Activated T-cell treated with anti-CD3 and anti-CD28 coated beads, Interleukin-2, amount 50 U/mL, for 48 hours (primary cell): ENCODE measurements around the gene ACRBP.

Source experiments
- DNase-seq, 2 experiments: peaks; one replicate each; pipeline ENCODE4 v3.0.0-alpha.2; 2020

ACRBP gene

DNA sequence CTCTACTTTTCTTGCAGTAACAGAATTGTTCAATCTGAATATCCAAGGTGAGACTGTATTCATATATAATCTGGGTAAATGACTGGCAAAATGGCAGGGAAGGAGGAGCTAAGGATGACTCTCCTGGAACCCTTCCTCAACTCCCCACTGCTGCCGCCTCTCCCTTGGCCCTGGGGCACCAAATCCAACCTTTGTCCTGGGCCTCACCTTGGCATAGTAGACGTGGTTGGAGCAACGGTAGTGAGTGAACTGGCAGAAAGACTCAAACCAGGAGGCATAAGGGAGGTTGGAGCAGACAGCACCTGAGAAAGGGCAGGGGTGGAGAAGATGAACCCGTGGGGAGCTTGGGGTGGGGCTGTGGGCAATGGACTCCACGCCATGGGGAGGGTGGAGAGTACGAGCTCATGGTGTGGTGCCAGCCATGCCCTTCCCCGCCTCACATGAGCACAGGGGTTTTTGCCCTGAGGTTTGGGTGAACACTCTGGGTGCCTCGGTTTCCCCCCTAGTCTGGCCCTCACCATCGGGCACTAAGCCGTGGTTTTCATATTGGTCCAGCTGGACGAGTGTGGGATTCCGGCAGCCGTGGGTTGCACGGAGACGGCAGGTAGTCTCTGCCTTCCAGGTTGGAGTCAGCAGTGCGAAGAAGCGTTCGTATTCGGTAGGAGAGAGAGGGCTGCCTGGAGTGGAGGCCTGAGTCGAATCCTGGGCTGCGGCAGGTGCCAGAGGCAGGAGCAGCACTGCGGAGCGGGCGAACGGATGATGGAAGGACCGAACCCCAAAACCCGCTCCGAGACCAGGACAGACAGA is 753 bp downstream of the ACRBP start:
- no peak for DNase-seq

DNA sequence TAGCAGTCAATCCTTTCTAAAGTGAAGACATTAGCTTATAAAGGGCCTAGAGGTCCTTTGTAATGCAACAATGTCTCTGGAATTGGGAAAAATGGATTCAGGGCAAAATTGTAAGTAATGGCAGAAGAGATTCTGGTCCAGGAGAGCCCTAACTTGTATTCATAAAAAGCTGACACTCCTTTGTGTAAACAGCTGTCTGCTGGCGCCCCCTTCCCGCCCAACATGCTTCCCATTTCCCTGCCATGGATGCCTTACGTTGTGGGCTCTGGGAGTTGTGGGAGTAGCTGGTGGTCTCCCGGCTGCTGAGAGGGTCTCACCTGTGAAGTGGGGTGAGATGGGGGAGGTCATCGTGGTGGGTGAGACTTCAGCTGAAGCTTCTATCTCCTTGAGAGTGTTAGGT is 2.3 kb downstream of the ACRBP start:
- no peak for DNase-seq

DNA sequence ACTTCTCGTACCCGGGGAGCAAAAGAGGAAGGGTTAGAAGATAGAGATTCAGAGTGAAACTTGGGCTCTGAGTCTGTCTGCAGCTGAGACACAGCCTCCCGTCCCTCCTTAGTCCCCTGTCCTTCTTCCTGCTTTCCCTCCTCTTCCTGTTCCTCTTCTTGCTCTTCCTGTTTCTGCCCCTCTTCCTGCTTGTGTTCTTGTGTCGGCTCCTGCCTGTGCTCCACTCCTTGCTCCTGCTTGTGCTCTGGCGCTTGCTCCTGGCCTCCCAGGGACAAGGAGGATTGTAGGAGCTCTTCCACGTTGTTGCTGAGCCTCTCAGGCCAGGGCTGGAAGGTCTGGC is 3.0 kb downstream of the ACRBP start:
- DNase-seq = no peak

DNA sequence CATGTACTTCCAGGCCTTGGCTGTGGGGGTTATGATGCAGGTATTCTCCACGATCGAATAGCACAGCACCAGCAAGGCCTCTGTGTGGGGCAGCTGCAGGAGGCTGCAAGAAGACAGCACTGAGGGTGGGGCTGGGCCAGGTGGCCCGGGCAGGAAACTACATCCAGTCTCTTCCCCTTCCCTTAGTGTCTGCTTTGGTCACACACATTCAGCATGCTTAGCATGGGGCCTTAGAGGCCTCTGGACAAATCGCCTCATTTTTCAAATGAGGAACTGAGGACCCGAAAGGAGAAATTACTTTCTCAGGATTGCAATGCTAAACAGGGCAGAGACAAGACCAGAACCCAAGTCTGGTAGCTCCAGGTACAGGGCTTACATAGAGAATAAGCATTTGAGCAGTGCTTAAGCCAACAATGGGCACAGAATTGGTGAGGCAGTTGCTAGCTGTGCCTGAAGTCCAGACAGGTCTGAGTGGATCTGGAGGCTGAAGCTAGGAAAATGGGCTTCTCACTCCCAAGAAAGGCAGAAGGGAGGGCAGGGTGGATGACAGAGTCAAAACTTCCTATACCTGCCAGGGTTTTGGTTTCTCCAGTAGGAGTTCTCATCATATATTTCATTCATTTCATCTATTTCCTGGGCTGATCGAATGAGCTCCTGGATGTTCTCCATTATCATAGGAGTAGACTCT is 3.5 kb downstream of the ACRBP start:
- DNase-seq = no peak

DNA sequence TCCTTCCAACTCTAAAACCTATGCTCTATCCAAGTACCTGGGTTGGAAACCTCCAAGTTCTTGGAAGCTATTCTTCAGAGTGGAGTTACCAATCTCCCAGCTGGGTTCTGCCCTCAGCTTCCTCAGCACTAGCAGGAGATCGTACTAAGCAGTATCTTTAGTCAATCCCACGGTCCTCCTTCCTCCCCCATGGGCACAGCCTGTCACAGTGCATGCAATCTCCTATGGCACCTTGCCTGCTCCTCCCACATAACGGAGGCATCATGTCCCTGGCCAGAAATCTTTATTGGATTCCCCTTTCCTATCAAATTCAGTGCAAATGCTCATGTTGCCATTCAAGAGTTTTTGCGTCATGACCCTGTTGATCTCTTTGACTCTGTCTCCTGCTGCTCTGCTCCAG is 6.1 kb downstream of the ACRBP start:
- no peak for DNase-seq

DNA sequence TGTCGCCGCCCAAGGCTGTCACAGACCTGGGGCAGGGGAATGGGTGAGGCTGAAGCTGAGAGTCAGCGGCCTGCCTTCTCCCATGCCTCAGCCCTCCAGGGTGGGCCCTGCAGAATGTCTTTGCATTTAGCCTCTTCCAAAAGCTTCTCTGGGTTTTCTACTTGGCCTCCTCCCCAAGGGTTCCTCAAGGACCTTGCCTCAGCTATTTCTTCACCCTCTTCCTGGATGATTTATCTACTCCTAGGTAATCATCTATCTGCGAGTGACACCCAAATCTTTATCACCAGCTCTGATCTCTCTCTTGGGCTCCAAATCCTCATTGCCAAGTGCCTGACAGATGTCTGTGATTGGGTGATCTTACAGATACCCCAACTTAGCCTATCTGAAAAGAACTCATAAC is 6.7 kb downstream of the ACRBP start:
- DNase-seq = no peak

DNA sequence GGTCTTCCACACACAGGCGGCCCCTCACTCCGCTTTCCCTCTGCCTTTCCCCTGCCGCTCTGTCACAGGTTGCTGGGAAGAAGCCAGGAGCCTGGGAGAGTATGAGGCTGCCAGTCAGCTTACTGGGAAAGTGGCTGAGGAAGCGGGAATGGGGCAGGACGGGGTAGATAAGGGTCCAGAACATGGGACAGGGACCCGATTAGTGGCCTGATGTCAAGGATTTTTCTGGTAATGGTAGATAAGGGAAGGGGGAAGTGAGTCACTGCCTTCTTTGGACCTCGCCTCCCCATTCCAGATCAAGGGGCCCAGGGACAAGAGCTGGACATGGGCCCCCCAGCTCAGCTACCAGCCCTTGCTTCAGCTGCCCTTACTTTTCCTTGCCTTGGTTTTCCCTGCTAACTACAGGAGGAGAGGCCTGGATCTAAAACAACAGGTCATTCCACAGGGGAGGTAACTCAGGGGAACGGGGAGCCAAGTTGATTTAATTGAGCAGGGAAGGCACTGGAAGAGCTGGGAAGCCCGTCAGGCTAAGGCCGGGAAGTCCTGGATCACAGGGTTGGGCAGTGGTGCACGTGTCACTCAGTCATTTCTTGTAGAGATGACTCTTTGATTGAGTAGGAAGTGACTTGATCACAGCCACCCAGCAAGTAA is 8.0 kb downstream of the ACRBP start:
- DNase-seq = no peak

DNA sequence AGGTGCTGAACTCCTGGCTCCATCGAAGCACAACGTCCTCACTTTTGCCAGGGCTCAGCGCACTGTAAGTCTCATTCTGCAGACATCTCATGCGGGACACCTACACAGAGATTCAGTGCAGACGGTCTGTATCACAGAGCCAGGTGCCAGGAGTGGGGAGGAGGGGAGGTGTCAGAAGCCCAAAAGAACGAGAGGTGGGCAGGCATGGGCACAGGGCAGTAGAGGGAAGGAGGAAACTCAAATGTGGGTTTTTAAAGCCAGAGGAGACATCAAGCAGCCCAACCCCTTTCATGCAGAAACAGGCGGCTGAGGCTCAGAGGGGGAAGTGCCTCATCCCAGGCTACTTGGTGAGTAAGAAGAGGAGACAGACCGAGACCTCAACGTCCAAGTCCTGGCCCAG is 8.9 kb downstream of the ACRBP start:
- DNase-seq = no peak

DNA sequence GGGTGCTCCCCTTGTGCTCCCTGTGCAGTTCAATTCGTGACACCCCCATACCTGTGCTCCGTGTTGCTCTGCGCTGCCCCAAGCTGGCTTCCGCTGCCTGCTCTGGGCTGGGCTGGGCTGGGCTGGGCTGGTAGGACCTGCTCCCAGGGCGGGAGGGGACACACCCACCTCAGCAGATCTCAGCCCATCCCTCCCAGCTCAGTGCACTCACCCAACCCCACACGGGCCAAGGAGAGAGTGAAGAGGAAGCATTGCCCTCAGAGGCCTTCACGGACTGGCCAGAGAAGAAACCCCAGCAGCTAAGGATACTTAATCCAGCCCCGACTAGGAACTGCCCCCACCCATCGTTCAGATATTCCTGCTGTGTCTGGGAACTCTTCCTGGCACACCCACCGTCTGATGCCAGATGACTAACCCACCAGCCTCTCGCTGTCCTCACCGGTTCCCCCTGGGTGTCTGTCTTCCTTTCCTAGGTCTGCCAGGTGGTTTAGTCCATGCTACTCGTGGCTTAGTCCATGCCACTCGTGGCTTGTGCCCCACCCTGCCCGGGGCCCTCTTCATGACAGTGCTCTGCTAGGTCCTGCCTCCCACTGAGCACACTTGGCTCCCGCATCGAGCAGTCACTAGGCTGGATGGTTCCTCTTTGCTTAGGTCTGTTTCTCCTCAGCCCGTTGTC is 11.2 kb downstream of the ACRBP start, which contains the start of gene LPAR5:
LPAR5 (minus strand) TSS at position 104 of the 676 bp plus-strand sequence. CDS start 14,711 bp downstream, outside the sequence.
- peak; percentile 49 to 63 for DNase-seq

DNA sequence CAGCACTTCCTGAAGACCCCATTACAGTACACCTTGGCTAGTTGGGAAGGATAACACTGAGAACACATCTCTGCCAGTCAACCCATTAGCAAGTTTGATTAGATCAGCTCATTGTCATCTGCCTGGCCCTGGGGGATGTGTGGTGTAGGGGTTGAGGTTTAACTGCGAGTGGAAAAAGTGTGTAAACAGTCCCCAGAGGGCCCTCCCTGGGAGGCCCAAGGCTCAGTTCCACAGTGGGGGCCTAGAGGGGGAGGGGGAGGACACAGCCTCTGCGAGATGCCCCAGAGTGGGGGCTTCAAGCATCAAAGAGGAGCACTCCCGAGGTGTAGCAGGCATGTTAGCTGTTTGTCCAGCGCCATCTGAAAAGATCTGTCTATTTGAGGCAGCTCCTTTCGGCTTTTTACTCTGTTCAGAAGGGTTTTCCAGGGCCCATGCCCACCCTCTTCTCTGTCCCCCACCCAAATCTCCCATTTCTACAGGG is 11.8 kb downstream of the ACRBP start:
- DNase-seq = peak; percentile 72 to 74

DNA sequence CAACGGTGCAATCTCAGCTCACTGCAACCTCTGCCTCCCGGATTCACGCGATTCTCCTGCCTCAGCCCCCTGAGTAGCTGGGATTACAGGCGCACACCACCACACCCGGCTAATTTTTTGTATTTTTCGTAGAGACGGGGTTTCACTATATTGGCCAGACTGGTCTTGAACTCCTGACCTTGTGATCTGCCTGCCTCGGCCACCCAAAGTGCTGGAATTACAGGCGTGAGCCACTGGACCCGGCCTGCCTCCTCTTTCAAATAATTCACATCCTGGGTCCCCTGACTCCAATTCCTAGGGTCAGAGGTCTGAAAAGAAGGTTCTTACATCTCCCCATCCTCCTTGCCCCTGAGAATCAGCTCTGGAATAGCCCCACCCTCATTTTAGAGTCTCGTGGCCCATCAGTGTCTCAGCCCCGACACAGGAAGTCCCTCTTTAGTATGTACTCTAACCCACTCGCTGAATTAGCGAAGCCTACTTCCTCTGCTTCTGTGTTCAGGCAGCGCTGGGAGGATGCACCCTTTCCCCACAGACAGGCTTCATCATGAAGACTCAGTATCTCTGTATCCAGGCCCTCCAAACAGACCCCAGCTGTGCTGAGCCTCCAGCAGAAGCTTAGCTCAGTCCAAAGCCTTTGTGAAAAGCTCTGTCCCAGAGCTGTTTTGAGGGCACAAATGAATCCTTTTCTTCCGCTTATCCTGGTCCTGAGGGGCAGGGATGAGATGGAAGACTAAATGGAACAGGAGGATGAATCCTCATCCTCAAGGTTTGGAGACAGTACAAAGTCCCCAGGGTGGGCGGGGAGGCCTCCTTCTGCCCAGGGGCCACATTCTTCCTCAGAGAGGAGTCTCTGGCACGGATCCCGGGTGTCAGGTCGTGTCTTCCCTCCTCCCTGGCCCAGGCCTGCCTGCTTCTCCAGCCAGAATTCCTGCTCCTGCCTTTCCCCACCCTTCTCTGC is 14.9 kb downstream of the ACRBP start:
- DNase-seq = peak; percentile 63 to 69

DNA sequence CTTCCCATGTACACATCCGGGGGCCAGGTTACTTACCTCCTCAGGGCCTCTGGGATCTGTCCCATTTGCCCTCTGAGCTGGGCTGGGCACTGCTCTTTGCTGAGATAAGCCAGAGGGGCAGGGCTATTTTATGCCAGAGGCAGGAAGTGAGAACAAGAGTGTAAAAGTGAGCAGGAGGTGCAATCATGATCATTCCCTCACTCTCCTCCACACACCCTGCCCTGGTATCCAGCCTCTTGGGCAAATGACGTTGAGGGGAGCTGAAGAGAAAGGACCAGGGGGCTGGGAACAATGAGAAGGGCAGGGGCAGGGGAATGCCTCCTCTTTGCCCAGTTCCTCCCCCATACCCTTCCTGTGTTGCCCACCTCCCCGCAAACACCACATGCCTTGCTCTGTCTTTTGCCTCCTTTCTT is 15.7 kb downstream of the ACRBP start:
- DNase-seq = peak; percentile 51 to 57

DNA sequence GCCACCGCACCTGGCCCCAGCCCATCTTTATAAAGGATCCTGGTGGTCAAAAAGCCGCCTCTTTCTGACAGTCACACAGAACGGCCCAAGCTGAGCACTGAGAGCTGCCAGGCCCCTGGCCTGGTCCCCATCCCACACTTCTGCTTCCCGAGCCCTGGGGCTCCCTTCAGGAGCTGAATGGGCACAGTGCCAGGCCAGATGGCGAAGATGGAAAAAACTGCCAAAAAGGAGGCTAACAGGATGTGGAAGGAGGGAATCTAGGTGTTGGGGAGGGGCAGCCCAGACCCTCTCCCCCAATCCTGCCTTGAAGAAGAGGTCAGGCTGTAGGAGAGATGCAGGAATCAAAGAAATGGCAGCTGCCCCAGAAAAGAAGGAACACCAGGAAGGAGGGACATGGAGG is 16.5 kb downstream of the ACRBP start:
- DNase-seq = no peak

DNA sequence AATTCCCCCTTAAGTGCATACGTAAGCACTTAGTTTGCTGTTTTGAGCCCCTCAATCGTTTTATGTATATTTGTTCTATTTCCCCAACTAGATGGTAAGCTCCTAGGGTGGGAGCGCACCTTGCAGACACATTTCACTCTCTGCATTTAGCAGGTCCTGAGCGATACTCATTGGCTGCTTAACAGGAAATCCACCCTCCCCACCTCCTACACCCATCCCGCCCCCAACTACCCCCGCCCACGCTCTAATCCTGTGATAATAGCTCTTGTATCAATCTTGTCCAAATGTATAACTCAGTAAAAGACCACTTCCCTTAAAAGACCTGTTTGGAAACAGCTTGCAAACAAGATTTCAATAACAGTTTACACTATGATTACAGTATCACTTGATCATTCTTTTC is 19.6 kb downstream of the ACRBP start:
- DNase-seq = peak in 1 of 2 experiments; percentile 37

DNA sequence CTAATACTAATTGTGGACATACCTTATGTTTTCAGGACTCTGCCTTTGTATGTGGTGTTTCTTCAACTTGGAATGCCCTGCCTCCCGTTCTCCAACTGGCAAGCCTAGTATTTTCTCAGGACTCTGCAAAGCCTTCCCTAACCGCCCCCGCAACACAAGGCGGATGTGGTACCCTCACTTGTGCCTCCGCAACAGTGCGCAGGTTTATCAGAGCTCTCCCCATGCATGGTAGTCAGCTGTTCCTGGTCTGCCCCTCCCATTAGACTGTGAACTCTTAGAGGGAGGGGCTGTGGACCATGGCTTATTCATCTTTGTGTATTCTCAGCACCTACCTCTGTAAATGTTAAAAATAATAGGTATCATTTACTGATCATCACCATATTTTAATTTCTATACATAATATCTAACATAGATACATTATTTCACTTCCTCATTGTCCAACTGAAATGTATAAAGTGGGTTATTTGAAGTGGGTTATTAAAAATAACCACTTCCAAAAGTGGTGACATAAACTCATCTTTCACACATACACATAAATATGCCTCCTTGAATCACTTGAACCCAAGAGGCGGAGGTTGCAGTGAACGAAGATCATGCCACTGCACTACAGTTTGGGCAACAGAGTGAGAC is 20.5 kb downstream of the ACRBP start:
- DNase-seq = peak in 1 of 2 experiments; percentile 35

DNA sequence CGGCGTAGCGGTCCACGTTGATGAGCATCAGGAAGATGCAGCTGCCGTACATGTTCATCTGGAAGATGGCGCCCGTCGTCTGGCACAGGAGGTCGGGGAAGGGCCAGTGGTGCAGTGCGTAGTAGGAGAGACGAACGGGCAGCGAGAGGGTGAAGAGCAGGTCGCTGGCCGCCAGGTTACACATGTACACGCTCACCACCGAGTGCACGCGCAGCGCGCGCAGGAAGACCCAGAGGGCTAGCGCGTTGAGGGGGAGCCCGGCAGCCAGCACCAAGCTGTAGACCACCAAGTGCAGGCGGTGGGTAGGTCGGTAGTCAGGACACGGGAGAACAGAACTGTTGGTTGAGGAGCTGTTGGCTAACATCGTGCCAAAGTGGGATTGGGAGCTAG is 26.4 kb downstream of the ACRBP start:
- DNase-seq = no peak

DNA sequence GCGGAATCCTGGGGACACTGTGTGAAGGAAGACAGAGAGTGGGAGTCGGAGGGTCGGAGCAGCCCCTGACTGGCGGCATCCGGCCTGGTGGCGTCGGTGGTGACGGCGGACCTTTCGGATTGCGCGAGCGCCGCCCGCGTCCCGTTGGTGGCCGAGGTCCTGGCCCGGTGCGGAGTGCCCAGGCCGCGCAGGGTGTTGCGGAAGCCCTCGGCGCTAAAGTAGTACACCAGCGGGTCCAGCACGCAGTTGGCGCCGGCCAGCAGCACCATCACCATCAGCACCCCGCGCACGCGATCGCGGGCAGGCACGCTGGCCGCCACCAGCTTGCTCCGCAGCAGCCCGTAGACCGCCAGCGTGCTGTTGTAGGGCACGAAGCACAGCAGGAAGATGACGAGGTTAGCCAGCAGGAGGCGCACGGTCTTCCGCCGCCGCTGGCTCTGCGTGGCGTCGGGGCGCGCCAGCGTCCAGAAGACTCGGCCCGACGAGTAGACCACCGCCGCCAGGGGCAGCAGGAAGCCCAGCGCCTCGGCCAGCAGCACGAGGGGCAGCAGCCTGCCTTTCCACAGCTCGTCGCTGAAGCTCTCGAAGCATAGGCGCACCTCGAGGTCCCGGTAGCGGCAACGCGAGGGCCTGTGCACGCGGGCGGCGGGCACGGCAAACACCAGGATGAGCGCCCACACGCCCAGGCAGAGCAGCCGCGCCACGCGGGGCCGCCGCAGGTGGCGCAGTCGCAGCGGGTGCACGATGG is 26.9 kb downstream of the ACRBP start:
- DNase-seq = peak; percentile 74 to 78

DNA sequence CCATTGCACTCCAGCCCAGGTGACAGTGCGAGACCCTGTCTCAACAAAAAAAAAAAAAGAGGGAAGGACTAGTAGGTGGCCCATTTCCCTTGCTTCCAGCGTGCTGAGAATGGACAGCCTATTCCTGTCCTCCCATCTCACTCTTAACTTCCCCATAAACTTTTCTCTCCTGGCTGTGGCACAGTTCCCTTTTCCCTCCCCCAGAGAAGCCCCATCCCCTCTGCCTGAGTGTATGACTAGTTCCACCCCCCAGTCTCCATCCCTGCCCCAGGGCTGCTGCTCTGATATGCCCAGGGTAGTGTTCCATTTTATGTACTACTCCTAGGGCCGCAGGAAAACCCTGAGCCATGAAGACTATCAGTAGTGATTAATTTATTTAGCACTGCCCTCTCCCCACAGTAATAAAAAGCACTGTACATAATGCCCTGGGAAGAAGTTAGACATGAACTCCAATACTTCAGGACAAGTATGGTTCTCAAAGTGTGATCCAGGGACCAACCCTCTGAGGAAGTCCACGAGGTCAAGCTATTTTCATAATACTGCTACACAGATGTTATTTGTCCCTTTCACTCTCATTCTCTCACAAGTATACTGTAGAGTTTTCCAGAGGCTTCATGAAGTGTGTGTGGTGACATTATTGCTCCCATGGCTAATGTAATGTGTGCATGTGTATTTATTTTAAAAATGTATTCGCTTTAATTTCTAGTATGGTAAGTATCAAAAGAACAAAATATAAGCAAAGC is 28.6 kb downstream of the ACRBP start:
- no peak for DNase-seq

DNA sequence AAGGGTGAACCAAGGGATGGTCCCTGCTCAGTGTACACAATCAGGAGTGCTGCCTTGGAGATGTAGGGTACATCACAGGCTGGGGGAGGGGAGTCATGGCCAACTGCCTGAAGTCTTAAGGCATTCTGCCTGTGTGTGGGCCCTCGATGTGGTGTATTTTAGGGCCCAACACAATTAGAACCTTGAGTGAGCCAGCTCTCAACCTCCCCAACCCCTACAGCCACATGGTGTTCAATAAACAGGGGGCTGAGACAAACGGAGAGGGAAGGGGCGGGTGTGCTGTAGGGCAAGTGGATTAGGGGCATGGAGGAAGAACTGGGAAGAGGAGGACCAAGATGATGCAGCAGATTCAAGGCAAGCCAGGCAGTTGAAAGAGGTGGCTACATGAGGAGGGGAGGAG is 31.4 kb downstream of the ACRBP start:
- no peak for DNase-seq
